Breast epithelium (tissue), 3 donors: Measurements from ENCODE around the gene CPM.

ENCODE experiments used
- CTCF ChIP-seq, 3 donors: fragments of 450-650 bp; IDR thresholded peaks; one replicate each; pipeline ENCODE4 v1.5.1; 2016 to 2017; ENCODE audit warnings: antibody characterized with exemption in 3 of 3, mild to moderate bottlenecking in 3 of 3, moderate library complexity in 3 of 3
- POLR2A ChIP-seq: fragments of 450-650 bp; IDR thresholded peaks from one replicate; pipeline ENCODE4 v1.6.1; 2016; ENCODE audit warnings: antibody characterized with exemption, mild to moderate bottlenecking, moderate library complexity

GRCh38 chr12:68870011-68870410 is 63.0 kb downstream of the CPM start:
- TF ChIP-seq CTCF (IDR thresholded peaks at IDR 0.05) = no peak
- TF ChIP-seq POLR2A = no peak
